Neural cell (in vitro differentiated cells): ENCODE data around the gene DBF4. TPM values are rescaled to one million over a fixed set of nuclear protein-coding genes. Genes with fewer than 3 reads are reported as not detected.
"Not testable (repeated sequence)": the region's sequence is repeated elsewhere in the genome, so short reads cannot be mapped to it uniquely, and the experiment has no call there.

Experiments used
- H2AFZ ChIP-seq: fragments of 200-600, 300-800 bp; sonication (generic), shearing (Covaris generic); 2 replicates; pipeline ENCODE4 v1.6.0; 2014; ENCODE audit warnings: low read depth, mild to moderate bottlenecking, antibody characterized with exemption, low read length, moderate library complexity
- H3F3A ChIP-seq: fragments of 200-600 bp; shearing (Covaris generic); 2 replicates; pipeline ENCODE4 v1.6.1; 2016; ENCODE audit warnings: mild to moderate bottlenecking, moderate library complexity, mixed read lengths, antibody characterized with exemption, low read length; ENCODE audit not compliant: insufficient read depth, poor library complexity, severe bottlenecking
- H3K27ac ChIP-seq: fragments of 200-600, 300-800 bp; sonication (generic), shearing (Covaris generic); 2 replicates; pipeline ENCODE4 v1.5.1; 2014; ENCODE audit warnings: mild to moderate bottlenecking, low read length, moderate library complexity
- H3K27me3 ChIP-seq: fragments of 300-800, 200-600 bp; sonication (generic), shearing (Covaris generic); 2 replicates; pipeline ENCODE4 v1.6.0; 2014; ENCODE audit warnings: mild to moderate bottlenecking, low read depth, low read length, moderate library complexity; ENCODE audit not compliant: insufficient read depth
- H3K36me3 ChIP-seq: fragments of 300-800, 200-600 bp; sonication (generic), shearing (Covaris generic); 2 replicates; pipeline ENCODE4 v1.5.1; 2014; ENCODE audit warnings: mild to moderate bottlenecking, antibody characterized with exemption, low read length, moderate library complexity; ENCODE audit not compliant: insufficient read depth
- H3K4me2 ChIP-seq: fragments of 300-800, 200-600 bp; sonication (generic), shearing (Covaris generic); 2 replicates; pipeline ENCODE4 v1.6.0; 2014; ENCODE audit warnings: mild to moderate bottlenecking, low read length
- H3K4me3 ChIP-seq: fragments of 300-800, 200-600 bp; sonication (generic), shearing (Covaris generic); 2 replicates; pipeline ENCODE4 v1.5.1; 2014; ENCODE audit warnings: mild to moderate bottlenecking, low read length, moderate library complexity
- H3K79me2 ChIP-seq: fragments of 200-600 bp; shearing (Covaris generic); replicated peaks from 2 replicates; pipeline ENCODE4 v1.6.0; 2014; ENCODE audit warnings: mild to moderate bottlenecking, low read length, moderate library complexity; ENCODE audit not compliant: insufficient read depth
- H3K9ac ChIP-seq: fragments of 300-800, 200-600 bp; sonication (generic), shearing (Covaris generic); 2 replicates; pipeline ENCODE4 v1.6.1; 2016; ENCODE audit warnings: mild to moderate bottlenecking, low read length, mixed read lengths
- H3K9me2 ChIP-seq: fragments of 200-600 bp; shearing (Covaris generic); 2 replicates; pipeline ENCODE4 v1.6.1; 2016; ENCODE audit warnings: mild to moderate bottlenecking, low read length, mixed read lengths; ENCODE audit not compliant: insufficient read depth
- H3K9me3 ChIP-seq: fragments of 200-600, 300-800 bp; sonication (generic), shearing (Covaris generic); 2 replicates; pipeline ENCODE4 v1.6.1; 2016; ENCODE audit warnings: mild to moderate bottlenecking, mixed run types, low read length, moderate library complexity, mixed read lengths
- H4K20me1 ChIP-seq: fragments of 200-600 bp; shearing (Covaris generic); 2 replicates; pipeline ENCODE4 v1.6.1; 2016; ENCODE audit warnings: mild to moderate bottlenecking, mixed run types; ENCODE audit not compliant: insufficient read depth
- EP300 ChIP-seq: fragments of 450-650 bp; conservative IDR thresholded peaks from 2 replicates; pipeline ENCODE4 v1.6.1; 2014; ENCODE audit warnings: antibody characterized with exemption, mild to moderate bottlenecking, moderate library complexity; ENCODE audit not compliant: poor library complexity, severe bottlenecking
- EZH2 ChIP-seq: fragments of 200-600, 300-800 bp; shearing (Covaris generic), sonication (generic); IDR thresholded peaks from 2 replicates; pipeline ENCODE4 v1.6.1; 2014; ENCODE audit warnings: antibody characterized with exemption, low read length, borderline replicate concordance, mild to moderate bottlenecking; ENCODE audit not compliant: insufficient read depth, poor library complexity, severe bottlenecking
- MXI1 ChIP-seq: fragments of 450-650 bp; conservative IDR thresholded peaks from 2 replicates; pipeline ENCODE4 v1.6.1; 2014; ENCODE audit warnings: antibody characterized with exemption, mild to moderate bottlenecking; ENCODE audit not compliant: poor library complexity, severe bottlenecking
- POLR2AphosphoS5 ChIP-seq: IDR thresholded peaks from 2 replicates; pipeline ENCODE4 v1.6.1; 2012
- RAD21 ChIP-seq: fragments of 450-650 bp; conservative IDR thresholded peaks from 2 replicates; pipeline ENCODE4 v1.6.1; 2014; ENCODE audit warnings: antibody characterized with exemption, mild to moderate bottlenecking, moderate library complexity
- SMC3 ChIP-seq: fragments of 450-650 bp; conservative IDR thresholded peaks from 2 replicates; pipeline ENCODE4 v1.6.1; 2014; ENCODE audit warnings: antibody characterized with exemption, mild to moderate bottlenecking, moderate library complexity; ENCODE audit not compliant: poor library complexity
- TAF1 ChIP-seq: IDR thresholded peaks from 2 replicates; pipeline ENCODE4 v1.6.1; 2012; ENCODE audit warnings: low read depth
- polyA plus RNA-seq: library from polyadenylated mRNA; depleted of rRNA; stranded (reverse); fragments of >200 nt; gene quantifications from 2 replicates; pipeline ENCODE4 v1.2.3, GENCODE V29; 2014
- TF ChIP-seq, protein P1 (sequence below): IDR thresholded peaks from 2 replicates; pipeline ENCODE4 v1.6.1; 2012; ENCODE audit warnings: borderline replicate concordance
- TF ChIP-seq, protein P2 (sequence below): fragments of 450-650 bp; IDR thresholded peaks from 2 replicates; pipeline ENCODE4 v1.5.1; 2014; ENCODE audit warnings: antibody characterized with exemption, mild to moderate bottlenecking, moderate library complexity; ENCODE audit not compliant: poor library complexity, severe bottlenecking

DBF4 gene
- polyA plus RNA-seq, 1 donor from 2014 or later = 13.0 TPM

- H3K36me3 ChIP-seq, H3F3A ChIP-seq, H3K9me3 ChIP-seq, H2AFZ ChIP-seq, H3K79me2 ChIP-seq, H4K20me1 ChIP-seq, H3K4me2 ChIP-seq, H3K4me3 ChIP-seq, H3K27me3 ChIP-seq, H3K9ac ChIP-seq, H3K27ac ChIP-seq, H3K9me2 ChIP-seq: not testable (repeated sequence)
These were observed 69.6 kb downstream of the DBF4 start for GRCh38 chr7:87945926-87946325.

DNA sequence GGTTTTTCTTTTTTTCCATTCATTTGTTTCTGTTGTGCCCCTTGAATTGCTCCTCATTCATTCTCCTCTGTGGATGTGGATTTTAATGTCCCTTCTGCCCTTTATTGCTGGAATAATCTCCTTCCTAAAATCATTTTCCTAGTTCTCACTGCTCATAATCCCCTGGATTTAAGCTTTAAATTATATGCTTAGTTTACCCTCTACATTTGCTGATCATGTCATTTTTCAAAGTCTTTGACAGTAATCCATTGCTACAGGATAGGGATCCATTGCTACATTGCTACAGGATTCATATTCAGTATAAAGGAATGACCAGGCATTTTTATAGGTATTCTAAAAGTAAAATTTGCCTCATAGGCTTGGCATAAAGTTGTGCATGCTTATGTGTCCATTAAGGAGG is 72.1 kb downstream of the DBF4 start:
- H2AFZ ChIP-seq = no peak overlapping the region
- TF ChIP-seq EP300 (no peak), TAF1 (no peak), MXI1 (no peak), SMC3 (no peak), RAD21 (no peak), POLR2AphosphoS5 (no peak), EZH2 (no peak)
- TF ChIP-seq, protein P1, sequence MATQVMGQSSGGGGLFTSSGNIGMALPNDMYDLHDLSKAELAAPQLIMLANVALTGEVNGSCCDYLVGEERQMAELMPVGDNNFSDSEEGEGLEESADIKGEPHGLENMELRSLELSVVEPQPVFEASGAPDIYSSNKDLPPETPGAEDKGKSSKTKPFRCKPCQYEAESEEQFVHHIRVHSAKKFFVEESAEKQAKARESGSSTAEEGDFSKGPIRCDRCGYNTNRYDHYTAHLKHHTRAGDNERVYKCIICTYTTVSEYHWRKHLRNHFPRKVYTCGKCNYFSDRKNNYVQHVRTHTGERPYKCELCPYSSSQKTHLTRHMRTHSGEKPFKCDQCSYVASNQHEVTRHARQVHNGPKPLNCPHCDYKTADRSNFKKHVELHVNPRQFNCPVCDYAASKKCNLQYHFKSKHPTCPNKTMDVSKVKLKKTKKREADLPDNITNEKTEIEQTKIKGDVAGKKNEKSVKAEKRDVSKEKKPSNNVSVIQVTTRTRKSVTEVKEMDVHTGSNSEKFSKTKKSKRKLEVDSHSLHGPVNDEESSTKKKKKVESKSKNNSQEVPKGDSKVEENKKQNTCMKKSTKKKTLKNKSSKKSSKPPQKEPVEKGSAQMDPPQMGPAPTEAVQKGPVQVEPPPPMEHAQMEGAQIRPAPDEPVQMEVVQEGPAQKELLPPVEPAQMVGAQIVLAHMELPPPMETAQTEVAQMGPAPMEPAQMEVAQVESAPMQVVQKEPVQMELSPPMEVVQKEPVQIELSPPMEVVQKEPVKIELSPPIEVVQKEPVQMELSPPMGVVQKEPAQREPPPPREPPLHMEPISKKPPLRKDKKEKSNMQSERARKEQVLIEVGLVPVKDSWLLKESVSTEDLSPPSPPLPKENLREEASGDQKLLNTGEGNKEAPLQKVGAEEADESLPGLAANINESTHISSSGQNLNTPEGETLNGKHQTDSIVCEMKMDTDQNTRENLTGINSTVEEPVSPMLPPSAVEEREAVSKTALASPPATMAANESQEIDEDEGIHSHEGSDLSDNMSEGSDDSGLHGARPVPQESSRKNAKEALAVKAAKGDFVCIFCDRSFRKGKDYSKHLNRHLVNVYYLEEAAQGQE = no peak
- TF ChIP-seq, protein P2, sequence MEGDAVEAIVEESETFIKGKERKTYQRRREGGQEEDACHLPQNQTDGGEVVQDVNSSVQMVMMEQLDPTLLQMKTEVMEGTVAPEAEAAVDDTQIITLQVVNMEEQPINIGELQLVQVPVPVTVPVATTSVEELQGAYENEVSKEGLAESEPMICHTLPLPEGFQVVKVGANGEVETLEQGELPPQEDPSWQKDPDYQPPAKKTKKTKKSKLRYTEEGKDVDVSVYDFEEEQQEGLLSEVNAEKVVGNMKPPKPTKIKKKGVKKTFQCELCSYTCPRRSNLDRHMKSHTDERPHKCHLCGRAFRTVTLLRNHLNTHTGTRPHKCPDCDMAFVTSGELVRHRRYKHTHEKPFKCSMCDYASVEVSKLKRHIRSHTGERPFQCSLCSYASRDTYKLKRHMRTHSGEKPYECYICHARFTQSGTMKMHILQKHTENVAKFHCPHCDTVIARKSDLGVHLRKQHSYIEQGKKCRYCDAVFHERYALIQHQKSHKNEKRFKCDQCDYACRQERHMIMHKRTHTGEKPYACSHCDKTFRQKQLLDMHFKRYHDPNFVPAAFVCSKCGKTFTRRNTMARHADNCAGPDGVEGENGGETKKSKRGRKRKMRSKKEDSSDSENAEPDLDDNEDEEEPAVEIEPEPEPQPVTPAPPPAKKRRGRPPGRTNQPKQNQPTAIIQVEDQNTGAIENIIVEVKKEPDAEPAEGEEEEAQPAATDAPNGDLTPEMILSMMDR = no peak
- no peak overlapping the region for H3K9ac ChIP-seq
- H3K9me2 ChIP-seq = no peaks in the 10 kb centered on the region
- H3K27ac ChIP-seq = no peak overlapping the region
- no peak overlapping the region for H3K4me3 ChIP-seq
- H3K36me3 ChIP-seq = no peaks in the 10 kb centered on the region
- H3K4me2 ChIP-seq = no peak overlapping the region
- no peaks in the 10 kb centered on the region for H3K9me3 ChIP-seq
- no peaks in the 10 kb centered on the region for H4K20me1 ChIP-seq
- H3F3A ChIP-seq = no peaks in the 10 kb centered on the region
- H3K79me2 ChIP-seq = no peaks in the 10 kb centered on the region
- H3K27me3 ChIP-seq = no peaks in the 10 kb centered on the region

Other genes starting within 250 kb of the DBF4 start
- 70.0 and 73.5 TPM in 2 replicates for gene RUNDC3B, start 248.1 kb upstream of the DBF4 start, polyA plus RNA-seq
- gene SLC25A40, start 133 bp upstream of the DBF4 start, polyA plus RNA-seq = 20.1 and 61.6 TPM in 2 replicates
- 41.3 and 46.3 TPM in 2 replicates for gene ADAM22, start 57.8 kb downstream of the DBF4 start, polyA plus RNA-seq